HepG2 (cell line): ENCODE data around the gene SRBD1. TPM values are rescaled to one million over a fixed set of nuclear protein-coding genes. Genes with fewer than 3 reads are reported as not detected.

Experiments used
- ATAC-seq: fragments of 200-7000 bp; cut with Tn5 transposase; 3 replicates; pipeline ENCODE4 v1.9.1; 2020; ENCODE audit warnings: mild to moderate bottlenecking, moderate library complexity
- BruUV-seq: library from RNA; stranded (reverse); fragments of 400-500 nt; replicated peaks from 2 replicates; lab custom pipeline; 2021; lab: Mats Ljungman, UMichigan
- CTCF ChIA-PET: fragments of 300-600 bp; formaldehyde crosslinking; extraction: SDS; loops from one replicate; lab custom pipeline; 2021; ENCODE audit warnings: low total read pairs, inconsistent platforms, low intra/inter-chr PET ratio; lab: Yijun Ruan, JAX
- POLR2A ChIA-PET: fragments of 350-600 bp; sonication (Branson Sonifier 250); formaldehyde crosslinking; loops from one replicate; lab custom pipeline; 2020; ENCODE audit warnings: antibody characterized with exemption, inconsistent platforms; lab: Yijun Ruan, JAX
- DNase-seq: peaks from one replicate; pipeline ENCODE4 v3.0.0-alpha.2; 2015; ENCODE audit warnings: low spot score
- FAIRE-seq: peaks from 3 replicates; lab custom pipeline; 2011; peaks lifted over from hg19 to GRCh38; lab: Jason Lieb, UNC
- H2AFZ ChIP-seq: one replicate; pipeline ENCODE4 v1.6.1; 2011; ENCODE audit warnings: low read length, inconsistent platforms
- H3K27ac ChIP-seq: fragments of 300-600 bp; 3 replicates; pipeline ENCODE4 v1.8.0; 2011; ENCODE audit warnings: mixed run types, mild to moderate bottlenecking, mixed read lengths, low read length, inconsistent platforms; ENCODE audit not compliant: insufficient read depth; ENCODE audit errors: extremely low read length
- H3K27me3 ChIP-seq, 2 experiments: fragments of 200-600 bp in 1 of 2; 2 replicates in 1 of 2; 3 replicates in 1 of 2; pipeline versions ENCODE4 v1.6.0 to v1.8.0; 2011; ENCODE audit warnings: low read length in 2 of 2, mild to moderate bottlenecking in 2 of 2, moderate library complexity in 2 of 2, inconsistent platforms in 1 of 2; ENCODE audit not compliant: insufficient read depth in 2 of 2, control insufficient read depth in 1 of 2
- H3K36me3 ChIP-seq, 2 experiments: fragments of 200-600 bp in 1 of 2; replicated peaks in 1 of 2; 2 replicates in 1 of 2; 3 replicates in 1 of 2; pipeline versions ENCODE4 v1.5.1 to v1.8.0; 2011; ENCODE audit warnings: low read length in 2 of 2, inconsistent platforms in 1 of 2; ENCODE audit not compliant: insufficient read depth in 2 of 2, control insufficient read depth in 1 of 2
- H3K4me1 ChIP-seq: 2 replicates; pipeline ENCODE4 v1.5.1; 2012; ENCODE audit warnings: low read length, inconsistent platforms; ENCODE audit not compliant: insufficient read depth
- H3K4me2 ChIP-seq: 2 replicates; pipeline ENCODE4 v1.6.0; 2011; ENCODE audit warnings: low read depth, low read length, inconsistent platforms
- H3K4me3 ChIP-seq, 3 experiments: fragments of 200-600 bp in 1 of 3; sonication (generic), shearing (Covaris generic) in 1 of 3; replicated peaks in 1 of 3; 2 replicates each; pipeline ENCODE4 v1.5.1; 2011 to 2016; ENCODE audit warnings: low read length in 3 of 3, inconsistent platforms in 2 of 3, low read depth in 2 of 3, mild to moderate bottlenecking in 2 of 3, control low read depth in 1 of 3, mixed read lengths in 1 of 3; ENCODE audit not compliant: insufficient read depth in 1 of 3
- H3K79me2 ChIP-seq: one replicate; pipeline ENCODE4 v1.6.1; 2011; ENCODE audit warnings: low read length, inconsistent platforms; ENCODE audit not compliant: insufficient read depth
- H3K9ac ChIP-seq: 2 replicates; pipeline ENCODE4 v1.6.0; 2011; ENCODE audit warnings: mild to moderate bottlenecking, low read depth, low read length, inconsistent platforms; ENCODE audit not compliant: insufficient read depth
- H3K9me3 ChIP-seq: 2 replicates; pipeline ENCODE4 v1.5.1; 2012; ENCODE audit warnings: mild to moderate bottlenecking, low read length
- H4K20me1 ChIP-seq: 2 replicates; pipeline ENCODE4 v1.6.0; 2011; ENCODE audit warnings: inconsistent platforms, mild to moderate bottlenecking, low read length, moderate library complexity; ENCODE audit not compliant: insufficient read depth
- HNRNPK ChIP-seq: fragments of 200-400 bp; formaldehyde crosslinking; IDR thresholded peaks from 2 replicates; pipeline ENCODE4 v1.6.1; 2018; ENCODE audit warnings: low read length, low read depth, moderate library complexity, mild to moderate bottlenecking; ENCODE audit not compliant: poor library complexity, severe bottlenecking
- ZBTB7B ChIP-seq: sonication (generic); formaldehyde crosslinking; IDR thresholded peaks from 2 replicates; pipeline ENCODE4 v1.4.0; 2020; ENCODE audit warnings: missing genetic modification reagents
- ZFP62 ChIP-seq: sonication (generic); formaldehyde crosslinking; IDR thresholded peaks from 2 replicates; pipeline ENCODE4 v1.4.0; 2020; ENCODE audit warnings: missing genetic modification reagents
- ZNF33B ChIP-seq: sonication (generic); formaldehyde crosslinking; IDR thresholded peaks from 2 replicates; pipeline ENCODE4 v1.5.1; 2020; ENCODE audit warnings: mild to moderate bottlenecking, missing genetic modification reagents
- WGBS: methylation state at CpG from one replicate; pipeline ENCODE4 v1.1.6; 2017; ENCODE audit warnings: low lambda C conversion rate; 5-methylcytosine and 5-hydroxymethylcytosine counted together
- in situ Hi-C: cut with HindIII; loops from 2 replicates; pipeline ENCODE4 v1.10.0; 2017; ENCODE audit warnings: low pct_unique_long_range_greater_than_20kb; ENCODE audit not compliant: extremely low pct_ligation_motif_present
- intact Hi-C: fragments of 100-400 bp; cut with micrococcal nuclease; formaldehyde crosslinking; loops from one replicate; pipeline ENCODE4 v1.10.0; 2022; ENCODE audit not compliant: unreplicated experiment
- polyA plus RNA-seq, 8 experiments: library from polyadenylated mRNA; depleted of rRNA in 3 of 8; stranded (reverse) in 7 of 8; unstranded in 1 of 8; fragments of >200 nt; fragmentation: Illumina TruSeq in 4 of 8; extraction: Trizol in 4 of 8; gene quantifications; 2 replicates each; pipeline versions ENCODE4 v1.2.1 to v1.2.3, GENCODE V29; 2011 to 2016; ENCODE audit warnings: low read depth in 4 of 8, missing spikeins in 1 of 8, mixed read lengths in 1 of 8; ENCODE audit not compliant: insufficient read depth in 1 of 8
- total RNA-seq, 5 experiments: library from RNA; depleted of rRNA; stranded (reverse); fragments of >200 nt; fragmentation: Illumina TruSeq; extraction: Trizol; gene quantifications; 2 replicates each; pipeline ENCODE4 v1.2.3, GENCODE V29; 2016; ENCODE audit warnings: low read depth in 1 of 5
- TF ChIP-seq, protein P1 (sequence below): sonication (generic); formaldehyde crosslinking; IDR thresholded peaks from 2 replicates; pipeline ENCODE4 v1.8.0; 2022; ENCODE audit warnings: mild to moderate bottlenecking, missing genetic modification reagents; ENCODE audit not compliant: insufficient replicate concordance

SRBD1 gene
- total and polyA plus RNA-seq, 2 of the 13 experiments (the other 11 are each of a cell fraction or from before 2014, with no cell fraction given), result 3.2 to 23.9 TPM

DNA sequence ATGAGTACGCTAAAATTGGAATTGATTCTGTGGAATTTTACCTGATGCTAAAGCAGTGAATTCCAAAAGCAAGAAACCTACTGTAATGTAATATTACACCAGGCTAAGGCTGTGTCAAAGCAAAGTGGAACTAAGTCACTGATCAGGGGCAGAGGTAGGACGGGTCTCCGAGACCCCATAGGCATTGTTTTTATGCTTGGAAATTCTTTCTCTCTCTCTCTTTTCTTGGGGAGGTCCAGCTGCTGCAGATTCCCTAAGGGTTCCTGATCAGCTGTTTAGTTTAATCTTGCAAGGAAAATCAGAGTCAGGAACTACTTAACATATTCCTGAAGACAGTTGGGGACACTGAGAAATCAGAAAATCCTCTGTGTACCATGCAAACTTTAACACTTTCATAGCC, 220.2 kb downstream of the SRBD1 start:
- no peaks in the 10 kb centered on the region for H3K9me3 ChIP-seq
- H3K4me2 ChIP-seq, result no peak overlapping the region
- no peaks in the 10 kb centered on the region for H3K79me2 ChIP-seq
- peaks cover 24% of the 10 kb centered on the region for H3K4me1 ChIP-seq
- H3K4me3 ChIP-seq, result no peak overlapping the region
- FAIRE-seq (no peak), DNase-seq (no peak), ATAC-seq (no peak)
- WGBS, result 100% methylated on average over 3 of the region's 3 CpGs
- POLR2A ChIA-PET, result no interaction called here
- H3K9ac ChIP-seq, result no peak overlapping the region
- in situ Hi-C loops, result no loop called here
- intact Hi-C loops, result no loop called here
- no peaks in the 10 kb centered on the region for H4K20me1 ChIP-seq
- no peak for TF ChIP-seq ZBTB7B (CRISPR knock-in tag)
- TF ChIP-seq ZFP62 (CRISPR knock-in tag), result no peak
- no peak for TF ChIP-seq ZNF33B (CRISPR knock-in tag)
- H3K27ac ChIP-seq, result no peak overlapping the region
- H2AFZ ChIP-seq, result no peak overlapping the region
- no TSS peak for BruUV-seq
- CTCF ChIA-PET, result no interaction called here
- no peaks in the 10 kb centered on the region for H3K27me3 ChIP-seq
- peaks cover 0 to 1% of the 10 kb centered on the region in 2 experiments; a peak in 4 of 5 replicates for H3K36me3 ChIP-seq

DNA sequence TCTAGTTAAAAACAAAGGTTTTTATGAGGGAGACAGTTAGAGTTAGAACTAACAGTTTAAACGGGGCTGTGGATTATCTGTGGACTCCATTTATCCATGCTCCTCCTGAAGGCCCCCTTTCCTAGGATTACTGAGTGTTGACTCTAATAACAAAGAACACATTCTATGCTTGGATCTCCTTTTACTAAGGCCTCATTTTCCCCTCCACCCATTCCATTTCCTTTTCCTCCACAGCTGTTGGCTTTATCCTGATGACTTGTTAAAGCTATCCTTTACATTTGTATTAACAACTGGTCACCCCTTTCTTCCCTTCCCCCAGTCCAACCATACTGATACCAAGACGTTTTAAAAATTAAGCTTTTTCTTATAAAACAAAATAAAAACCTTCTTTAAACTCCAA, 220.6 kb downstream of the SRBD1 start:
- Histone ChIP-seq H3K9me3 (no peaks in the 10 kb centered on the region), H3K36me3 (peaks cover 0 to 1% of the 10 kb centered on the region in 2 experiments; a peak in 4 of 5 replicates), H3K27me3 (no peaks in the 10 kb centered on the region), H3K9ac (no peak overlapping the region), H3K4me1 (peaks cover 24% of the 10 kb centered on the region), H2AFZ (no peak overlapping the region), H3K79me2 (no peaks in the 10 kb centered on the region), H3K4me3 (no peak overlapping the region), H4K20me1 (no peaks in the 10 kb centered on the region), H3K4me2 (no peak overlapping the region), H3K27ac (no peak overlapping the region)
- intact Hi-C loops, result no loop called here
- ATAC-seq (no peak), DNase-seq (peak; percentile 8), FAIRE-seq (no peak)
- ChIA-PET CTCF (no interaction called here), POLR2A (no interaction called here)
- WGBS, result 57% methylated on average over 2 of the region's 2 CpGs
- in situ Hi-C loops, result no loop called here
- TF ChIP-seq HNRNPK, result peak; percentile 40
- TF ChIP-seq, protein P1, sequence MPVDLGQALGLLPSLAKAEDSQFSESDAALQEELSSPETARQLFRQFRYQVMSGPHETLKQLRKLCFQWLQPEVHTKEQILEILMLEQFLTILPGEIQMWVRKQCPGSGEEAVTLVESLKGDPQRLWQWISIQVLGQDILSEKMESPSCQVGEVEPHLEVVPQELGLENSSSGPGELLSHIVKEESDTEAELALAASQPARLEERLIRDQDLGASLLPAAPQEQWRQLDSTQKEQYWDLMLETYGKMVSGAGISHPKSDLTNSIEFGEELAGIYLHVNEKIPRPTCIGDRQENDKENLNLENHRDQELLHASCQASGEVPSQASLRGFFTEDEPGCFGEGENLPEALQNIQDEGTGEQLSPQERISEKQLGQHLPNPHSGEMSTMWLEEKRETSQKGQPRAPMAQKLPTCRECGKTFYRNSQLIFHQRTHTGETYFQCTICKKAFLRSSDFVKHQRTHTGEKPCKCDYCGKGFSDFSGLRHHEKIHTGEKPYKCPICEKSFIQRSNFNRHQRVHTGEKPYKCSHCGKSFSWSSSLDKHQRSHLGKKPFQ, result no peak
- no TSS peak for BruUV-seq
